ENCODE data around the gene MAPK8.
A peak's percentile ranks its signal among the peaks of the same experiment; 100 is the strongest.

MAPK8 gene

GRCh38 chr10:48412933-48413332 lies 106.5 kb downstream of the MAPK8 start:
- no peaks in the 10 kb centered on the region for H3K4me1 ChIP-seq (ENCODE audit: control insufficient read depth, insufficient read depth, low read length)
- ChIA-PET CTCF (no interaction called here), POLR2A (no interaction called here)
- TF ChIP-seq ZNF146 (tag by site-specific recombination; IDR thresholded peaks at IDR 0.05) (peak; percentile 86), ZNF670 (tag by site-specific recombination; IDR thresholded peaks at IDR 0.05; ENCODE audit: low read depth) (no peak), ZNF580 (tag by site-specific recombination; IDR thresholded peaks at IDR 0.05) (no peak), ZNF560 (tag by site-specific recombination; IDR thresholded peaks at IDR 0.05; ENCODE audit: borderline replicate concordance) (no peak)
- H3K27ac ChIP-seq (ENCODE audit: extremely low read depth, low read depth, low read length): no peak overlapping the region
- peaks cover 0 to 14% of the 10 kb centered on the region in 2 experiments; a peak in 1 of 3 replicates for H3K36me3 ChIP-seq (ENCODE audit: control insufficient read depth in 2 of 2, insufficient read depth in 1 of 2, low read length in 2 of 2)
- H3K9me3 ChIP-seq (ENCODE audit: control insufficient read depth, insufficient read depth, low read depth, low read length): no peaks in the 10 kb centered on the region
- H3K4me3 ChIP-seq (ENCODE audit: low read depth, low read length): no peak overlapping the region

GRCh38 chr10:48414160-48414559 lies 107.7 kb downstream of the MAPK8 start:
- POLR2A ChIA-PET: no interaction called here
- Histone ChIP-seq H3K4me3 (ENCODE audit: low read depth, low read length) (no peak overlapping the region), H3K9me3 (ENCODE audit: control insufficient read depth, insufficient read depth, low read depth, low read length) (no peaks in the 10 kb centered on the region), H3K27ac (ENCODE audit: extremely low read depth, low read depth, low read length) (no peak overlapping the region), H3K4me1 (ENCODE audit: control insufficient read depth, insufficient read depth, low read length) (no peaks in the 10 kb centered on the region), H3K36me3 (ENCODE audit: control insufficient read depth in 2 of 2, insufficient read depth in 1 of 2, low read length in 2 of 2) (peaks cover 0 to 14% of the 10 kb centered on the region in 2 experiments; a peak in 1 of 3 replicates)
- CTCF ChIA-PET: interaction anchor here (0.6 kb wide), 1 partner anchor 81 kb away, joined by 6 read pairs; no protein-coding TSS in a partner anchor
- TF ChIP-seq ZNF621 (tag by site-specific recombination; IDR thresholded peaks at IDR 0.05) (no peak), ZNF341 (tag by site-specific recombination; IDR thresholded peaks at IDR 0.05; ENCODE audit: low read depth) (no peak), ZNF146 (tag by site-specific recombination; IDR thresholded peaks at IDR 0.05) (no peak), ZNF600 (tag by site-specific recombination; IDR thresholded peaks at IDR 0.05) (no peak), ZSCAN5A (tag by site-specific recombination; IDR thresholded peaks at IDR 0.05) (no peak), ZBTB1 (tag by site-specific recombination; IDR thresholded peaks at IDR 0.05) (no peak), CTCF (tag by site-specific recombination; IDR thresholded peaks at IDR 0.05) (no peak), ZNF239 (tag by site-specific recombination; IDR thresholded peaks at IDR 0.05) (no peak), ZNF473 (tag by site-specific recombination; IDR thresholded peaks at IDR 0.05) (no peak), KLF9 (tag by site-specific recombination; IDR thresholded peaks at IDR 0.05; ENCODE audit: low read depth) (no peak), ZNF510 (tag by site-specific recombination; IDR thresholded peaks at IDR 0.05; ENCODE audit: insufficient replicate concordance) (no peak), ZNF112 (tag by site-specific recombination; IDR thresholded peaks at IDR 0.05) (no peak), ZNF670 (tag by site-specific recombination; IDR thresholded peaks at IDR 0.05; ENCODE audit: low read depth) (no peak), ZBTB44 (tag by site-specific recombination; IDR thresholded peaks at IDR 0.05) (no peak), ZNF24 (tag by site-specific recombination; IDR thresholded peaks at IDR 0.05) (no peak), ZNF518A (tag by site-specific recombination; conservative IDR thresholded peaks at IDR 0.05; ENCODE audit: low read depth) (no peak), ZFHX2 (tag by site-specific recombination; conservative IDR thresholded peaks at IDR 0.05) (no peak), MZF1 (tag by site-specific recombination; IDR thresholded peaks at IDR 0.05; ENCODE audit: borderline replicate concordance) (no peak), ZNF529 (tag by site-specific recombination; IDR thresholded peaks at IDR 0.05; ENCODE audit: insufficient replicate concordance) (no peak)

All from HEK293 (cell line).